SH-SY5Y (cell line): ENCODE measurements around the gene ASAP2.

Experiments used
- GATA2 ChIP-seq: IDR thresholded peaks from 2 replicates; pipeline ENCODE4 v1.6.1; 2011; ENCODE audit warnings: mild to moderate bottlenecking, low read depth, low read length
- GATA3 ChIP-seq: IDR thresholded peaks from 2 replicates; pipeline ENCODE4 v1.6.1; 2011; ENCODE audit warnings: low read depth, mild to moderate bottlenecking, low read length, moderate library complexity

DNA sequence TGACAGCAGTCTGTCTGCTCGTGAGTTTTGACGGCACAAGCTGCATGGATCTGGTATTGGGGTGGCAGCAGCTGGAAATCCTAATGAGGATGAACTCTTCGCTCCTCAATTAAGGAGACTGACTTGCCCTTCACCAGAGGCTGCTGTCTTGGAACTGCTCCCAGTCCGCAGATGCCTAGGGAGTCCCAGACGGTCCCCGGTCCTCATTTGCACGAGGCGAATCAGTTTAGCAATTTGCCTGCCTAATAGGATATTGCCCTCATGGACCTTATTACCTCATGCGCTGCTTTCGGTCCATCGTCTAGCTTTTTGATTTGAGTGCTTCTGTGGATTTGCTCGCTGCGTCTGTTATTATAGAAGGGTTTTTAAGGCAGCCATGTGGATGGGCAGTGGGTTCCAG, 40.6 kb downstream of the ASAP2 start:
- TF ChIP-seq GATA2 = no peak; the same call in 1 of the 2 replicates
- no peak for TF ChIP-seq GATA3
